LHCN-M2 (cell line): ENCODE measurements around the gene MAL. TPM values are rescaled to one million over a fixed set of nuclear protein-coding genes. Genes with fewer than 3 reads are reported as not detected.

Experiments
- DNase-seq: peaks from one replicate; pipeline ENCODE4 v3.0.0-alpha.2; 2012; ENCODE audit warnings: low read depth
- total RNA-seq: library from RNA; depleted of rRNA; stranded (reverse); fragments of >200 nt; gene quantifications from 2 replicates; pipeline ENCODE4 v1.2.3, GENCODE V29; 2014

Gene MAL
- total RNA-seq, 1 experiment from 2014 or later = not detected

GRCh38 chr2:95015261-95015912 is 10.1 kb upstream of the MAL start:
- DNase-seq = no peak

GRCh38 chr2:95016616-95017015 is 8.9 kb upstream of the MAL start:
- no peak for DNase-seq

- DNase-seq = no peak
These were observed 8.4 kb upstream of the MAL start for GRCh38 chr2:95017071-95017501.

- no peak for DNase-seq
These were observed 7.7 kb upstream of the MAL start for GRCh38 chr2:95017836-95018235.

GRCh38 chr2:95018301-95018700 is 7.2 kb upstream of the MAL start:
- DNase-seq = no peak

GRCh38 chr2:95018861-95019550 is 6.5 kb upstream of the MAL start:
- DNase-seq = no peak

- no peak for DNase-seq
These were observed 5.9 kb upstream of the MAL start for GRCh38 chr2:95019572-95019971.

- DNase-seq = no peak
These were observed 5.1 kb upstream of the MAL start for GRCh38 chr2:95020275-95021022.

- no peak for DNase-seq
These were observed 4.5 kb upstream of the MAL start for GRCh38 chr2:95021023-95021416.

- DNase-seq = no peak
These were observed 3.7 kb upstream of the MAL start for GRCh38 chr2:95021847-95022246.

GRCh38 chr2:95022309-95023221 is 2.9 kb upstream of the MAL start:
- DNase-seq = peak; percentile 51

GRCh38 chr2:95023222-95023597 is 2.3 kb upstream of the MAL start:
- no peak for DNase-seq

- no peak for DNase-seq
These were observed 1.1 kb upstream of the MAL start for GRCh38 chr2:95024371-95024770.

- no peak for DNase-seq
These were observed 525 bp upstream of the MAL start for GRCh38 chr2:95024960-95025405.

GRCh38 chr2:95026471-95027368 is 1.2 kb downstream of the MAL start:
- no peak for DNase-seq

GRCh38 chr2:95027369-95027720 is 1.8 kb downstream of the MAL start:
- no peak for DNase-seq

- peak; percentile 19 for DNase-seq
These were observed 4.4 kb downstream of the MAL start for GRCh38 chr2:95029898-95030341.

- no peak for DNase-seq
These were observed 5.0 kb downstream of the MAL start for GRCh38 chr2:95030496-95030895.

- no peak for DNase-seq
These were observed 5.7 kb downstream of the MAL start for GRCh38 chr2:95031076-95031725.

GRCh38 chr2:95031726-95032116 is 6.2 kb downstream of the MAL start:
- no peak for DNase-seq
